CD14-positive monocyte (primary cell): ENCODE results near the gene ZNF827. TPM values are rescaled to one million over a fixed set of nuclear protein-coding genes. Genes with fewer than 3 reads are reported as not detected.

ENCODE experiments used
- DNase-seq, 3 donors: peaks; one replicate each; pipeline ENCODE4 v3.0.0-alpha.2; 2011 to 2022
- H2AFZ ChIP-seq: 2 replicates; pipeline ENCODE4 v1.6.0; 2012; ENCODE audit warnings: mild to moderate bottlenecking, low read depth, low read length, inconsistent platforms; ENCODE audit not compliant: insufficient read depth, poor library complexity, severe bottlenecking
- H3K27ac ChIP-seq, 2 donors: 1 replicate in 1 of 2; 2 replicates in 1 of 2; pipeline ENCODE4 v1.5.1; 2012 to 2013; ENCODE audit warnings: low read length in 2 of 2, control low read depth in 1 of 2, inconsistent platforms in 1 of 2, low read depth in 1 of 2, mild to moderate bottlenecking in 1 of 2
- H3K27me3 ChIP-seq, 2 donors: one replicate each; pipeline versions ENCODE4 v1.6.0 to v1.6.1; 2011 to 2013; ENCODE audit warnings: low read length in 2 of 2; ENCODE audit not compliant: control insufficient read depth in 2 of 2, insufficient read depth in 2 of 2
- H3K36me3 ChIP-seq, 2 donors: replicated peaks in 1 of 2; 1 replicate in 1 of 2; 2 replicates in 1 of 2; pipeline versions ENCODE4 v1.5.1 to v1.6.1; 2012 to 2013; ENCODE audit warnings: low read length in 2 of 2, control low read depth in 1 of 2, inconsistent platforms in 1 of 2, mild to moderate bottlenecking in 1 of 2; ENCODE audit not compliant: insufficient read depth in 2 of 2, control insufficient read depth in 1 of 2
- H3K4me1 ChIP-seq, 2 donors: 1 replicate in 1 of 2; 2 replicates in 1 of 2; pipeline versions ENCODE4 v1.5.1 to v1.6.1; 2012 to 2013; ENCODE audit warnings: low read length in 2 of 2, control low read depth in 1 of 2, inconsistent platforms in 1 of 2, mild to moderate bottlenecking in 1 of 2, moderate library complexity in 1 of 2; ENCODE audit not compliant: insufficient read depth in 2 of 2, control insufficient read depth in 1 of 2
- H3K4me2 ChIP-seq: replicated peaks from 2 replicates; pipeline ENCODE3; 2012; ENCODE audit warnings: low read length, moderate library complexity, mild to moderate bottlenecking; ENCODE audit not compliant: poor library complexity, severe bottlenecking; ENCODE audit errors: extremely low read depth
- H3K4me3 ChIP-seq, 3 experiments: fragments of 200-600 bp in 1 of 3; sonication (generic) in 1 of 3; replicated peaks in 1 of 3; 1 replicate in 2 of 3; 2 replicates in 1 of 3; pipeline ENCODE4 v1.5.1; 2011 to 2013; ENCODE audit warnings: low read length in 3 of 3, mild to moderate bottlenecking in 3 of 3, control low read depth in 2 of 3, low read depth in 2 of 3, inconsistent platforms in 1 of 3, moderate library complexity in 1 of 3
- H3K79me2 ChIP-seq: 2 replicates; pipeline ENCODE4 v1.6.0; 2012; ENCODE audit warnings: mild to moderate bottlenecking, control low read depth, inconsistent platforms, low read length, moderate library complexity; ENCODE audit not compliant: insufficient read depth
- H3K9ac ChIP-seq: 2 replicates; pipeline ENCODE4 v1.6.0; 2017; ENCODE audit warnings: low read length, mild to moderate bottlenecking; ENCODE audit not compliant: insufficient read depth, poor library complexity, severe bottlenecking
- H3K9me3 ChIP-seq, 2 donors: replicated peaks in 1 of 2; 1 replicate in 1 of 2; 2 replicates in 1 of 2; pipeline versions ENCODE4 v1.5.1 to v1.6.1; 2012 to 2013; ENCODE audit warnings: low read length in 2 of 2, control low read depth in 1 of 2; ENCODE audit not compliant: control insufficient read depth in 1 of 2, insufficient read depth in 1 of 2
- H4K20me1 ChIP-seq: 2 replicates; pipeline ENCODE4 v1.6.0; 2012; ENCODE audit warnings: mild to moderate bottlenecking, low read length, control low read depth, moderate library complexity; ENCODE audit not compliant: insufficient read depth
- H3K27ac Mint-ChIP-seq, 7 donors: one replicate each; pipeline ENCODE4 v1.8.0; 2020; ENCODE audit warnings: mild to moderate bottlenecking in 7 of 7, mixed read lengths in 7 of 7, moderate library complexity in 6 of 7, inconsistent platforms in 2 of 7
- H3K27me3 Mint-ChIP-seq, 3 donors: one replicate each; pipeline ENCODE4 v1.8.0; 2021 to 2022; ENCODE audit warnings: low read depth in 3 of 3, mild to moderate bottlenecking in 3 of 3, mixed read lengths in 3 of 3, moderate library complexity in 3 of 3, inconsistent platforms in 1 of 3
- H3K36me3 Mint-ChIP-seq, 2 donors: one replicate each; pipeline ENCODE4 v1.8.0; 2020; ENCODE audit warnings: mixed read lengths in 2 of 2, inconsistent platforms in 1 of 2, mild to moderate bottlenecking in 1 of 2
- H3K4me1 Mint-ChIP-seq: one replicate; pipeline ENCODE4 v1.8.0; 2020; ENCODE audit warnings: mild to moderate bottlenecking, mixed read lengths
- H3K4me3 Mint-ChIP-seq, 2 donors: one replicate each; pipeline ENCODE4 v1.8.0; 2020; ENCODE audit warnings: mild to moderate bottlenecking in 2 of 2, mixed read lengths in 2 of 2, moderate library complexity in 1 of 2
- H3K9me3 Mint-ChIP-seq, 7 donors: one replicate each; pipeline ENCODE4 v1.8.0; 2020 to 2022; ENCODE audit warnings: mixed read lengths in 7 of 7, mild to moderate bottlenecking in 6 of 7, moderate library complexity in 6 of 7, inconsistent platforms in 2 of 7
- WGBS: methylation state at CpG from one replicate; pipeline ENCODE4 v1.1.5; 2013; ENCODE audit warnings: missing lambda C conversion rate; ENCODE audit not compliant: insufficient coverage; 5-methylcytosine and 5-hydroxymethylcytosine counted together
- intact Hi-C, 2 donors: fragments of 100-400 bp; cut with micrococcal nuclease; formaldehyde crosslinking; loops; one replicate each; pipeline versions ENCODE4 v1.15.0 to v1.15.1; 2023
- polyA plus RNA-seq, 3 donors: library from polyadenylated mRNA; depleted of rRNA in 1 of 3; unstranded in 2 of 3; stranded (reverse) in 1 of 3; fragments of 300-500 nt in 2 of 3; fragments of >200 nt in 1 of 3; fragmentation: Illumina TruSeq in 2 of 3; gene quantifications; 1 replicate in 2 of 3; 2 replicates in 1 of 3; pipeline ENCODE4 v1.2.3, GENCODE V29; 2012 to 2021
- TF ChIP-seq, protein P1 (sequence below): fragments of 200-600 bp; IDR thresholded peaks from one replicate; pipeline ENCODE4 v1.8.0; 2022; ENCODE audit warnings: antibody characterized with exemption, mild to moderate bottlenecking

Gene ZNF827
- polyA plus RNA-seq, 3 donors: 0.04 TPM; not detected in 2

GRCh38 chr4:145779319-145779801 lies 159.3 kb downstream of the ZNF827 start:
- intact Hi-C loops: no loop called here
- H3K4me1 Mint-ChIP-seq: peaks cover 27% of the 10 kb centered on the region
- peak overlapping the region in 1 of 2 donors; percentile 24 for H3K4me3 Mint-ChIP-seq
- H3K4me3 ChIP-seq: no peak overlapping the region
- H3K27me3 Mint-ChIP-seq: peaks cover 0 to 1% (median 0%) of the 10 kb centered on the region in 3 donors
- no peaks in the 10 kb centered on the region for H3K79me2 ChIP-seq
- H3K36me3 ChIP-seq: no peaks in the 10 kb centered on the region
- no peak for DNase-seq
- peaks cover 0 to 3% of the 10 kb centered on the region in 2 donors for H3K36me3 Mint-ChIP-seq
- H3K9ac ChIP-seq: no peak overlapping the region
- H3K27ac Mint-ChIP-seq: no peak overlapping the region
- no peaks in the 10 kb centered on the region for H3K27me3 ChIP-seq
- peak overlapping the region; percentile 2 for H3K4me2 ChIP-seq
- H3K9me3 ChIP-seq: peaks cover 0 to 3% of the 10 kb centered on the region in 2 donors
- no peaks in the 10 kb centered on the region for H4K20me1 ChIP-seq
- H3K4me1 ChIP-seq: peaks cover 16 to 18% of the 10 kb centered on the region in 2 donors
- no peak overlapping the region for H3K27ac ChIP-seq
- 54% methylated on average over 8 of the region's 8 CpGs for WGBS
- peak overlapping the region; percentile 65 for H2AFZ ChIP-seq
- H3K9me3 Mint-ChIP-seq: peaks cover 0 to 7% (median 4%) of the 10 kb centered on the region in 7 donors
- TF ChIP-seq, protein P1, sequence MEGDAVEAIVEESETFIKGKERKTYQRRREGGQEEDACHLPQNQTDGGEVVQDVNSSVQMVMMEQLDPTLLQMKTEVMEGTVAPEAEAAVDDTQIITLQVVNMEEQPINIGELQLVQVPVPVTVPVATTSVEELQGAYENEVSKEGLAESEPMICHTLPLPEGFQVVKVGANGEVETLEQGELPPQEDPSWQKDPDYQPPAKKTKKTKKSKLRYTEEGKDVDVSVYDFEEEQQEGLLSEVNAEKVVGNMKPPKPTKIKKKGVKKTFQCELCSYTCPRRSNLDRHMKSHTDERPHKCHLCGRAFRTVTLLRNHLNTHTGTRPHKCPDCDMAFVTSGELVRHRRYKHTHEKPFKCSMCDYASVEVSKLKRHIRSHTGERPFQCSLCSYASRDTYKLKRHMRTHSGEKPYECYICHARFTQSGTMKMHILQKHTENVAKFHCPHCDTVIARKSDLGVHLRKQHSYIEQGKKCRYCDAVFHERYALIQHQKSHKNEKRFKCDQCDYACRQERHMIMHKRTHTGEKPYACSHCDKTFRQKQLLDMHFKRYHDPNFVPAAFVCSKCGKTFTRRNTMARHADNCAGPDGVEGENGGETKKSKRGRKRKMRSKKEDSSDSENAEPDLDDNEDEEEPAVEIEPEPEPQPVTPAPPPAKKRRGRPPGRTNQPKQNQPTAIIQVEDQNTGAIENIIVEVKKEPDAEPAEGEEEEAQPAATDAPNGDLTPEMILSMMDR: no peak

GRCh38 chr4:145776208-145776607 lies 162.4 kb downstream of the ZNF827 start:
- Histone ChIP-seq H3K9me3 (no peaks in the 10 kb centered on the region), H3K27me3 (no peaks in the 10 kb centered on the region), H3K4me3 (no peak overlapping the region), H4K20me1 (no peaks in the 10 kb centered on the region), H3K9ac (no peak overlapping the region), H2AFZ (no peak overlapping the region), H3K36me3 (no peaks in the 10 kb centered on the region), H3K4me2 (no peak overlapping the region), H3K4me1 (peaks cover 11 to 17% of the 10 kb centered on the region in 2 donors), H3K27ac (no peak overlapping the region), H3K79me2 (no peaks in the 10 kb centered on the region)
- Mint-ChIP-seq H3K4me3 (no peak overlapping the region), H3K27ac (no peak overlapping the region), H3K27me3 (peaks cover 0 to 2% (median 0%) of the 10 kb centered on the region in 3 donors), H3K4me1 (peaks cover 16% of the 10 kb centered on the region), H3K36me3 (peaks cover 0 to 3% of the 10 kb centered on the region in 2 donors), H3K9me3 (peaks cover 0 to 2% (median 0%) of the 10 kb centered on the region in 7 donors)
- TF ChIP-seq, protein P1: no peak
- DNase-seq: no peak
- WGBS: 100% methylated on average over 1 of the region's 4 CpGs
- intact Hi-C loops: no loop called here
